ENCODE data around the gene USP48.

DNA sequence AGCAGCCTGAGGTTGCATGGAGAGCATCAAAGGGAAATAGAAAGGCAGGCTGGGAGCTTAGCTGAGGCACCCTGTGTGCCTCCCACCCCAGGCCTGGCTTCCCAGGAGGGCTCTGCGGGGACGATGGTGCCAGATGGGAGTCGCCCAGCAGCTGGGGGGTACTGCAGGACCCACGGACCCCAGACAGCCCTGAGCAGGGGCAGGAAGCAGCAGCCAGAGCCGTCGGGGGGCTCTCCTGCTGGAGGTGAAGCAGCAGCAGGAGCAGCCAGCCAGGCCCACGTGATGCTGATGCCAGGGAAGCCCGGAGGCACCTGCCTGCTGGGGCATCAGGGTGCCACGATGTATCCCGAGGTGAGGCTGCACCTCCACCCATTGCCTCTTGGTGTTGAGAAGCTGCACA lies 134.2 kb downstream of the USP48 start:
- TF ChIP-seq, protein P1, sequence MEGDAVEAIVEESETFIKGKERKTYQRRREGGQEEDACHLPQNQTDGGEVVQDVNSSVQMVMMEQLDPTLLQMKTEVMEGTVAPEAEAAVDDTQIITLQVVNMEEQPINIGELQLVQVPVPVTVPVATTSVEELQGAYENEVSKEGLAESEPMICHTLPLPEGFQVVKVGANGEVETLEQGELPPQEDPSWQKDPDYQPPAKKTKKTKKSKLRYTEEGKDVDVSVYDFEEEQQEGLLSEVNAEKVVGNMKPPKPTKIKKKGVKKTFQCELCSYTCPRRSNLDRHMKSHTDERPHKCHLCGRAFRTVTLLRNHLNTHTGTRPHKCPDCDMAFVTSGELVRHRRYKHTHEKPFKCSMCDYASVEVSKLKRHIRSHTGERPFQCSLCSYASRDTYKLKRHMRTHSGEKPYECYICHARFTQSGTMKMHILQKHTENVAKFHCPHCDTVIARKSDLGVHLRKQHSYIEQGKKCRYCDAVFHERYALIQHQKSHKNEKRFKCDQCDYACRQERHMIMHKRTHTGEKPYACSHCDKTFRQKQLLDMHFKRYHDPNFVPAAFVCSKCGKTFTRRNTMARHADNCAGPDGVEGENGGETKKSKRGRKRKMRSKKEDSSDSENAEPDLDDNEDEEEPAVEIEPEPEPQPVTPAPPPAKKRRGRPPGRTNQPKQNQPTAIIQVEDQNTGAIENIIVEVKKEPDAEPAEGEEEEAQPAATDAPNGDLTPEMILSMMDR (IDR thresholded peaks at IDR 0.05; ENCODE audit: low read length) = no peak
- TF ChIP-seq EZH2 (optimal IDR thresholded peaks at IDR 0.05; ENCODE audit: low read depth, low read length) (no peak), EZH2phosphoT487 (IDR thresholded peaks at IDR 0.05; ENCODE audit: low read length) (no peak)
